ENCODE measurements around the gene PTPRN2. TPM values are rescaled to one million over a fixed set of nuclear protein-coding genes. Genes with fewer than 3 reads are reported as not detected.

Gene PTPRN2
- total and polyA plus RNA-seq, 9 of the 15 experiments (the other 6 are each of a cell fraction or from before 2014, with no cell fraction given) = not detected

DNA sequence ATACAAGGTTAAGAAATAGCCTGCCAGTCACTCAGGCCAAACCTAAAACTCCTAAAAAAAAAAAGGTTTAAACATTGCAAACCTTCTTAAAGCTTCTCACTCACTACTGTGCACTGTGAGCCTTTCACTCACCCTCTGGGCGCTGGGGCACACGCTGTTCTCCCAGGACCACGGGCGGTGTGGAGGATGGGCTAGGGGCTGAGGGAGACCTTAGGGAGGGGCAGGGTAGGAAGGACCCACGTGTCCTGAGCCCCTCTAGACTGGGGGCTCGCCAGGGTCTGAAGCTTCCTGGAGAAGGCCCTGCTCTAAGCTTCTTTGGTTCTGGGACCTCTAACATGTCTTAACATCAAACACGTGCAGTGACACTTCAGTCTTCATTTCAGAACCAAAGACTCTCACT is 681.0 kb downstream of the PTPRN2 start (continued):
- TF ChIP-seq, protein P1, sequence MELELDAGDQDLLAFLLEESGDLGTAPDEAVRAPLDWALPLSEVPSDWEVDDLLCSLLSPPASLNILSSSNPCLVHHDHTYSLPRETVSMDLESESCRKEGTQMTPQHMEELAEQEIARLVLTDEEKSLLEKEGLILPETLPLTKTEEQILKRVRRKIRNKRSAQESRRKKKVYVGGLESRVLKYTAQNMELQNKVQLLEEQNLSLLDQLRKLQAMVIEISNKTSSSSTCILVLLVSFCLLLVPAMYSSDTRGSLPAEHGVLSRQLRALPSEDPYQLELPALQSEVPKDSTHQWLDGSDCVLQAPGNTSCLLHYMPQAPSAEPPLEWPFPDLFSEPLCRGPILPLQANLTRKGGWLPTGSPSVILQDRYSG (tag; conservative IDR thresholded peaks at IDR 0.05; ENCODE audit: low read depth) = no peak
- TF ChIP-seq BRD4 (IDR thresholded peaks at IDR 0.05) = no peak
- TF ChIP-seq HCFC1 (IDR thresholded peaks at IDR 0.05; ENCODE audit: low read depth, low read length) = no peak
- TF ChIP-seq ZBTB7A (IDR thresholded peaks at IDR 0.05; ENCODE audit: borderline replicate concordance, control insufficient read depth, low read depth, low read length) = no peak
- no peak for TF ChIP-seq CBFB (CRISPR knock-in tag; IDR thresholded peaks at IDR 0.05)

DNA sequence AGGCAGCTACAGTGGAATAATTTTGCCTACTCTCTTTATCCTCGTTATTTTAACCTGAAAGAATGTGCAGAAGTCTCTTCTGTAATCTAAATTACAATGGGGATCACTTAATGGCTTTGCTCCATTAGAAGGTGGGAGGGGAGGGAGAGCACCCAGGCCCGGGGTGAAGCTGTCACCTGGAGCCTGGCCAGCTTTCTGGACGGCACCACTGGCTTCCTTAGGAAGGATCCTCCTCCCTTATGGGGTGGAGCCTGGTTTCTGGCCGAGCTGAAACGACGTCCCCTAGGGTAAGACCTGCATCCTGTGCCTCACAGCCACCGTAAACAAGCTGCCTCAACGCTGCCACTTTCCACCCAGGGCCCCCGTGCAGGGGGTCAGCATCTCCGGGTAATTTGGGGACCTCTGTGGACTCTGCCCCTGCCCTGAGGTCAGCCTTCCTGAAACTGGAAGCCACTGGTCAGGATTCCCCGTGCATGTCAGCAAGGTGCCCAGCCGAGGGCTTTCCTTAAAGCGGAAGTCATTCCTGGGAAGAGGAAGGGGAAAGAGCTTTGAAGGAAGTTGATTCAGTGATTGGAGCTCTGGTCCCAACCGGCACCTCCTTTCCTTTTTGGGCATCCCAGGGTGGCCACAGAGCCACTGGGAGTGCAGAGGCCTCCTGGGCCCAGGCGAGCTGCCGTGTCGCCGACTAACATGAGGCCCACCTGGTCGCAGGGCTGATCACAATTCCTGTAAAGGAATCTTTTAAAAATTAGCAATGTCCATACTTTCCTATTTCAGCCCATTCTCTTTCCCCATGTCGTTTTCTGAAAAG is 681.8 kb downstream of the PTPRN2 start:
- peaks cover 10% of the 10 kb centered on the region; the same call in 1 of the 2 replicates for H4K20me1 ChIP-seq (replicated peaks; ENCODE audit: control insufficient read depth, insufficient read depth, low read length)
- DNase-seq (ENCODE audit: extremely low read depth in 1 of 4, low spot score in 3 of 4) (peak; percentile 13 to 48 (median 42)), ATAC-seq (peak; percentile 63), FAIRE-seq (no peak)
- no peak overlapping the region for H3K4me3 ChIP-seq
- ChIA-PET POLR2A (no interaction called here), CTCF (ENCODE audit: low intra/inter-chr PET ratio) (no interaction called here)
- peaks cover 0 to 18% of the 10 kb centered on the region in 2 experiments; a peak in 1 of 5 replicates for H3K4me1 ChIP-seq (replicated peaks in 1 of 2; ENCODE audit: control insufficient read depth in 2 of 2, insufficient read depth in 2 of 2, low read length in 2 of 2)
- peaks cover 43 to 90% of the 10 kb centered on the region in 2 experiments for H3K27me3 ChIP-seq (ENCODE audit: control insufficient read depth in 2 of 2, insufficient read depth in 2 of 2, low read length in 2 of 2)
- no peak overlapping the region for H3K9ac ChIP-seq (ENCODE audit: insufficient read depth in 1 of 2, low read depth in 2 of 2, low read length in 2 of 2)
- H3K36me3 ChIP-seq (ENCODE audit: control insufficient read depth, insufficient read depth, low read length) = no peaks in the 10 kb centered on the region
- WGBS (ENCODE audit: insufficient coverage, low coverage, missing lambda C conversion rate) = 2% methylated on average over 20 of the region's 20 CpGs
- no peaks in the 10 kb centered on the region for H3K79me2 ChIP-seq (ENCODE audit: control insufficient read depth, insufficient read depth, low read length)
- no peak overlapping the region for H3K4me2 ChIP-seq (ENCODE audit: insufficient read depth, low read length)
- intact Hi-C loops (cut with micrococcal nuclease) = no loop called here
- no peaks in the 10 kb centered on the region for H3K9me3 ChIP-seq (replicated peaks; ENCODE audit: control insufficient read depth, insufficient read depth, low read depth, low read length)
- no peaks in the 10 kb centered on the region for H3K9me1 ChIP-seq (ENCODE audit: control insufficient read depth, insufficient read depth, low read length)
- no peak overlapping the region for H3K27ac ChIP-seq (ENCODE audit: extremely low read depth, low read depth, low read length)
- BruUV-seq (replicated peaks) = no TSS peak
- no peak overlapping the region for H2AFZ ChIP-seq (ENCODE audit: low read depth, low read length)
- in situ Hi-C loops (cut with MboI) = no loop called here
- TF ChIP-seq NFIC (IDR thresholded peaks at IDR 0.05) (0 out of 2 replicates have a peak, but pooled peaks have one; percentile 12), CHD4 (IDR thresholded peaks at IDR 0.05; ENCODE audit: insufficient read depth, insufficient replicate concordance, low read depth, low read length, poor library complexity, severe bottlenecking) (no peak), C11orf30 (IDR thresholded peaks at IDR 0.05; ENCODE audit: low read depth) (no peak), ZFP30 (CRISPR knock-in tag; IDR thresholded peaks at IDR 0.05; ENCODE audit: borderline replicate concordance) (no peak)
